Dedifferentiated amniotic fluid mesenchymal stem cell (primary cell): ENCODE data around the gene PKP3.
"Not testable (repeated sequence)": the region's sequence is repeated elsewhere in the genome, so short reads cannot be mapped to it uniquely, and the experiment has no call there.

Experiments used
- DNase-seq: peaks from one replicate; pipeline ENCODE4 v3.0.0-alpha.2; 2016; ENCODE audit errors: extremely low spot score

The PKP3 gene

DNA sequence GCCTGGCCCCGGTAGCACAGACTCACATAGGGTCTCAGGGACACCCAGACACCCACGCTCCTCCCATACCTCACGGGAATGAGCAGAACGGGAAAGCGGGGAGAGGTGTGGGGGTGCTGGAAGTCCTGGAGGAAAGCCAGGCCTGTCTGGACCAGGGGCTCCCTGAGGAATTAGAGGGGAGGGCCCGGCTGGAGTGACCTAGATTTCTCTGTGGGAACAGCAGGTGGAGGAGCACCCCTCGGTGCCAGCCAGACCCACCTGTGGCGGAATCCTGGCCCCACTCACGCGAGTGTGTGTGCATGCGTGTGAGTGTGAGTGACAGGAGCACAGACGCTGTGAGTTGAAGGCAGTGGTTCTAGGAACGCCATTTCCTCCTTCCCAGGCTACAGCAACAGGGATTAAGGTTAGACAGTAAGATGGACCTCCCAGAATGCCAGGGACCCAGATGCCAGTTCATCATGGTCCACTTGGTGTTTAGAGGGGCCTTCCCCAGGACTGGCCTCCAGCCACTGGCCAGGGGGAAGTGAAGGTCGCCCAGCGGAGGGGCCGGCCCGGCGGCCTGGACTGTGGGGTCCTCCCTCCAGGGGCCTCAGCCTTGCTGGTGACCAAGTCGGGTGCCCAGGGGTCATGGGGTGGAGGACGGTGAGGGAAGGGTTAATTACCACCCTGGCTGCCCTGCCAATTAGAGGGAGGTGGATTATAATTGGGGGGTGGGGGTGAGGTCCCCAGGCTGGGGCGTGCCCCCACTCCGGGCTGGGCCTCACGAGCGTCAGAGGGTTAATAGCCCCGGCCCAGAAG lies 1.0 kb downstream of the PKP3 start:
- DNase-seq: no peak

DNA sequence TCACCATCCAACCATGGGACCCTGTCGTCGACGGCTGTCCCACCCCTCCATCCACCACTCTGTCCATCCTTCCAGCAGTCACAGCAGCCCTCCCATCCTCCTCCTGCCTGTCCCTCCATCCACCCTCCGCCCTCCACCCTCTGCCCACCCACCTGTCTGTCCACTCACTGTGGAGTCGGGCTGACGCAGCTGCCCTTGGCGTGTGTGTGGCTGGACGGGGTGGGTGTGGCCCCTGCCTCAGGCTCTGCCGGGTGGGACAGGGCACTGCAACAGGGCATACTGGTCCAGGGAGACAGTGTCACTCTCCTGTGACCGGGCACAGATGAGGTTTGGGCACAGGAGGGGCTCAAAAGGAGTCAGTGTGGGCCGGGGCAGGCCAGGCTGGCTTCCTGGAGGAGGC lies 1.9 kb downstream of the PKP3 start:
- no peak for DNase-seq

DNA sequence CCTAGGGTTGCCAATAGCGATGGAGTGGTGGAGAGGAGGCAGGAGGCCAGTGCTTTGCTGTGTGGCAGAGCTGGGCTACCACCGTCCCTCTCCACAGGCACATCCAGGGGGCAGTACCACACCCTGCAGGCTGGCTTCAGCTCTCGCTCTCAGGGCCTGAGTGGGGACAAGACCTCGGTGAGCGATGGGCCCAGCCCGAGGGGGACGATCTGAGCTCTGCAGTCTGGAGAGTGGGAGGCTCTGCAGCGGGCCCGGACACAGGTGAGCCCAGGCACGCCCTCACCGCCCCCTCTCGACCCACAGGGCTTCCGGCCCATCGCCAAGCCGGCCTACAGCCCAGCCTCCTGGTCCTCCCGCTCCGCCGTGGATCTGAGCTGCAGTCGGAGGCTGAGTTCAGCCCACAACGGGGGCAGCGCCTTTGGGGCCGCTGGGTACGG lies 2.5 kb downstream of the PKP3 start:
- no peak for DNase-seq

DNA sequence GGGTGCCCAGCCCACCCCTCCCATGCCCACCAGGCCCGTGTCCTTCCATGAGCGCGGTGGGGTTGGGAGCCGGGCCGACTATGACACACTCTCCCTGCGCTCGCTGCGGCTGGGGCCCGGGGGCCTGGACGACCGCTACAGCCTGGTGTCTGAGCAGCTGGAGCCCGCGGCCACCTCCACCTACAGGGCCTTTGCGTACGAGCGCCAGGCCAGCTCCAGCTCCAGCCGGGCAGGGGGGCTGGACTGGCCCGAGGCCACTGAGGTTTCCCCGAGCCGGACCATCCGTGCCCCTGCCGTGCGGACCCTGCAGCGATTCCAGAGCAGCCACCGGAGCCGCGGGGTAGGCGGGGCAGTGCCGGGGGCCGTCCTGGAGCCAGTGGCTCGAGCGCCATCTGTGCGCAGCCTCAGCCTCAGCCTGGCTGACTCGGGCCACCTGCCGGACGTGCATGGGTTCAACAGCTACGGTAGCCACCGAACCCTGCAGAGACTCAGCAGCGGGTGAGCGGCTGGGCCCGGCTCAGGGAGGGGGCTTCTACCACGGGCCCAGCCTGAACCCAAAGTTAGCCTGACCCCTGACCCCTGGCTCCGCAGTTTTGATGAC lies 3.0 kb downstream of the PKP3 start:
- DNase-seq: no peak

DNA sequence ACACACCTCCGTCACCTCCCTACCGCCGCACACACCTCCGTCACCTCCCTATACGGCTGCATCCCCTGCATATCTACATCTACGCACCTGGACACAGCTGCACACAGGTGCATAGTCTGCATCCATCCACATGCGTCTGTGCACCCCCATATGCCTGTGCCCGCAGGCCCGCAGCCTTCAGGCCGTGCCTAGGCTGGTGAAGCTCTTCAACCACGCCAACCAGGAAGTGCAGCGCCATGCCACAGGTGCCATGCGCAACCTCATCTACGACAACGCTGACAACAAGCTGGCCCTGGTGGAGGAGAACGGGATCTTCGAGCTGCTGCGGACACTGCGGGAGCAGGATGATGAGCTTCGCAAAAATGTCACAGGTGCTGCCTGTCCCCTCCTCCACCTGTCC lies 4.8 kb downstream of the PKP3 start:
- no peak for DNase-seq

DNA sequence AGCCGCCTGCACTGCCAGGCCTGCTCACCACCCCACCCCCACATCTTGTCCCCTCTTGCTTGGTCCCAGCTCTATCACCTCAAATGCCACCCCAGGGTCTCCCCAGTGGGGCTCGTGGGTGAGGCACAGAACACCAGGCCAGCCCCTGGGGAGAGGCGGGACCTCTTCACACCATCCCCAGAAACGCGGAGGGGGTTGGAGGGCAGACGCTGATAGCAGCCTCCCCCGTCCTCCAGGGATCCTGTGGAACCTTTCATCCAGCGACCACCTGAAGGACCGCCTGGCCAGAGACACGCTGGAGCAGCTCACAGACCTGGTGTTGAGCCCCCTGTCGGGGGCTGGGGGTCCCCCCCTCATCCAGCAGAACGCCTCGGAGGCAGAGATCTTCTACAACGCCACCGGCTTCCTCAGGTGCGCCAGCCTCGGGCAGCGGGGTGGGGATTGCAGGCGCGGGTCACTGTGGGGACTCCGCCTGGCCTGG lies 5.8 kb downstream of the PKP3 start:
- DNase-seq: no peak

DNA sequence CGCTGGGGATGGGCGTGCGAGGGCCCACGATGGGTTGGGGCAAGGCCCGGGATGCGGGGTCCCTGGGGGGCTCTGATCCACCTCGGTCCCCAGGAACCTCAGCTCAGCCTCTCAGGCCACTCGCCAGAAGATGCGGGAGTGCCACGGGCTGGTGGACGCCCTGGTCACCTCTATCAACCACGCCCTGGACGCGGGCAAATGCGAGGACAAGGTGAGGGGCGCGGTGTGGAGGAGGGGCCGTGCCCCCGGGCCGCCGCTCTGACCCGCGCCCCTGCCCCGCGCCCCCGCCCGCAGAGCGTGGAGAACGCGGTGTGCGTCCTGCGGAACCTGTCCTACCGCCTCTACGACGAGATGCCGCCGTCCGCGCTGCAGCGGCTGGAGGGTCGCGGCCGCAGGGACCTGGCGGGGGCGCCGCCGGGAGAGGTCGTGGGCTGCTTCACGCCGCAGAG lies 6.3 kb downstream of the PKP3 start:
- DNase-seq: no peak

DNA sequence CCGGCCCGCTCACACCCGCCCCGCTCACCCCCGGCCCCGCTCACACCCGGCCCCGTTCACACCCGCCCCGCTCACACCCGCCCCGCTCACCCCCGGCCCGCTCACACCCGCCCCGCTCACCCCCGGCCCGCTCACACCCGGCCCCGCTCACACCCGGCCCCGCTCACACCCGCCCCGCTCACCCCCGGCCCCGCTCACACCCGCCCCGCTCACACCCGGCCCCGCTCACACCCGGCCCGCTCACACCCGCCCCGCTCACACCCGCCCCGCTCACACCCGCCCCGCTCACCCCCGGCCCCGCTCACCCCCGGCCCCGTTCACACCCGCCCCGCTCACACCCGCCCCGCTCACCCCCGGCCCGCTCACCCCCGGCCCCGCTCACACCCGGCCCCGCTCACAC lies 7.2 kb downstream of the PKP3 start:
- not testable (repeated sequence) for DNase-seq

DNA sequence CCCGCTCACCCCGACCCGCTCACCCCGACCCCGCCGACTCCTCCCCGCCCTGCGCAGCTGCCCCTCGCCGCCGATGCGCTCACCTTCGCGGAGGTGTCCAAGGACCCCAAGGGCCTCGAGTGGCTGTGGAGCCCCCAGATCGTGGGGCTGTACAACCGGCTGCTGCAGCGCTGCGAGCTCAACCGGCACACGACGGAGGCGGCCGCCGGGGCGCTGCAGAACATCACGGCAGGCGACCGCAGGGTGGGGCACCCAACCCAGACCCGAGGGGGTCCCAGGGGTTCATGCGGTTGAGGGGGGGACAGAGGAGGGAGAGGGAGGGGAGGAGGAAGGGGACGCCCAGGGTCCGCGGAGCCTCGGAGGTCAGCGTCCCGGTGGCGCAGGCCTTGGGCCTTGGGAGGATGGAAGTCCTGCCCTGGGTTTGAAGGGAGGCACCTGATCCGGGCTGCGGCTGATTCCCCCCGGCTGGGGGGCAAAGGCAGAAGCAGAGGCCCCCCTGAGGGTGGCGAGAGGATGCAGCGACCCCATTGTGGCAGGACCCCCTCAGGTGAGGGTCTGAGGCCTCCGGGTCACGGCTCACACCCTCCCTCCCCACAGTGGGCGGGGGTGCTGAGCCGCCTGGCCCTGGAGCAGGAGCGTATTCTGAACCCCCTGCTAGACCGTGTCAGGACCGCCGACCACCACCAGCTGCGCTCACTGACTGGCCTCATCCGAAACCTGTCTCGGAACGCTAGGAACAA lies 9.2 kb downstream of the PKP3 start:
- DNase-seq: no peak

DNA sequence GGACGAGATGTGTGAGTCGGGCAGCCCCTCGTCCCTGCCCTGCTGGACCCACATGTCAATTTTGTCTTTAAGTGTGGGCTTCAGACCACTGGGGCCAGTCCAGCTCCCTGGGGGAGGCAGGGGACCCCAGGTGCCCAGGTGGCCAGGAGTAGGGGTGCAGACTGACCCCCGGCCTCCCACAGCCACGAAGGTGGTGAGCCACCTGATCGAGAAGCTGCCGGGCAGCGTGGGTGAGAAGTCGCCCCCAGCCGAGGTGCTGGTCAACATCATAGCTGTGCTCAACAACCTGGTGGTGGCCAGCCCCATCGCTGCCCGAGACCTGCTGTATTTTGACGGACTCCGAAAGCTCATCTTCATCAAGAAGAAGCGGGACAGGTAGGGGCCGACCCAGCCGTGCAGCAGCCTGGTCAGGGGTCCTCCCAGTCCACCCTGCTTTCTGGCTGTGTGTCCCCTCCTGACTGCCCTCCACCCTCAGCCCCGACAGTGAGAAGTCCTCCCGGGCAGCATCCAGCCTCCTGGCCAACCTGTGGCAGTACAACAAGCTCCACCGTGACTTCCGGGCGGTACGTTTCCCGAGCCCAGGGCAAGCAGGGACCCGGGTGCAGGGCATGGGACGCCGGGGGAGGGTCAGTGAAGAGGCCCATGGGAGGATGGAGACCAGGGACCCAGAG lies 9.9 kb downstream of the PKP3 start:
- DNase-seq: no peak

DNA sequence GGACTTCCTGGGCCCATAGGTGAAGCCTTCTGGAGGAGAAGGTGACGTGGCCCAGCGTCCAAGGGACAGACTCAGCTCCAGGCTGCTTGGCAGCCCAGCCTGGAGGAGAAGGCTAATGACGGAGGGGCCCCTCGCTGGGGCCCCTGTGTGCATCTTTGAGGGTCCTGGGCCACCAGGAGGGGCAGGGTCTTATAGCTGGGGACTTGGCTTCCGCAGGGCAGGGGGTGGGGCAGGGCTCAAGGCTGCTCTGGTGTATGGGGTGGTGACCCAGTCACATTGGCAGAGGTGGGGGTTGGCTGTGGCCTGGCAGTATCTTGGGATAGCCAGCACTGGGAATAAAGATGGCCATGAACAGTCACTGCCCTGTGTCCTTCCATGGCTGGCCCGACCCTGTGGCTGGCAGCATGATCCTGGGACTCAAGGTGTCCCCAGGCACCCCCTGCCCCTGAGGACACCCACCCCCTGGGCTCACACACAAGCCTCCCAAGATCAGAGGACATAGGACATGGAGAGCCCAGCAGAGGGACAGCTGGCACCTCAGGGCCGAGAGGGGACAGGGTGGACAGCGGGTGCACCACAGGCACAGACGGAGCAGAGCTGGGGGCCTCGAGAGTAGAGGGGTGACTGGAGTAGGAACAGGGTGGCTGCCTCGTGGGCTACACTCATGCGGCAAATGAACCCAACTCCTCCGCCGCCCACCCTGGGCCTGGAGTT lies 10.7 kb downstream of the PKP3 start:
- no peak for DNase-seq

DNA sequence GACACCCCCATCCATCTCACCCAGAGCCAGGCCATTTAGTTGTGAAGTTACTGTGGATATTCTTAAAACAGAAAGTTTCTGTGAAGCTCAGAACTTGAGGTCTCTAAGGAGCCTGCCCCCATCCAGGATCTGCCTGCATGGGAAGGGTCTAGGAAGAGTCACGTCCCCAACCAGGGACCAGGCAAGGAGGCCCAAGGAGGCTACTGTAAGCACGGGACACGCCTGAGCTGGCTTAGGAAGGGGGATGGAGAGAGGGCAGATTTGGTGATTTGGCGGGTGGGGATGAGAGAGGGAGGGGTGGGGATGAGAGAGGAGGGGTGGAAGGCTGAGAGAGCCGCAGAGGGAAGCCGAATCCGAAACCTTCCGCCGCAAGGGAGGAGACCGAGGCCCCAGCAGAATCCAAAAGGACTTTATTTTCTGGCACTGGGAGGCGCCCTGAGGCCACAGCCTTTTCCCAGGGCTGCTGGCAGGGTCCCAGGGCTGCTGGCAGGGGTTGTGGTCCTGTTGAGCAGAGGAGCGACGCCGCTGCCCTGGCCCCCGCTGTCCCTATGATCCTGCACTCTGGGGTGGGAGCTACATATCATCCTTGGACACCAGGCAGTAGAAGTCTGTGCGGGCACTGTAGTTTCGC lies 11.4 kb downstream of the PKP3 start:
- DNase-seq: no peak

DNA sequence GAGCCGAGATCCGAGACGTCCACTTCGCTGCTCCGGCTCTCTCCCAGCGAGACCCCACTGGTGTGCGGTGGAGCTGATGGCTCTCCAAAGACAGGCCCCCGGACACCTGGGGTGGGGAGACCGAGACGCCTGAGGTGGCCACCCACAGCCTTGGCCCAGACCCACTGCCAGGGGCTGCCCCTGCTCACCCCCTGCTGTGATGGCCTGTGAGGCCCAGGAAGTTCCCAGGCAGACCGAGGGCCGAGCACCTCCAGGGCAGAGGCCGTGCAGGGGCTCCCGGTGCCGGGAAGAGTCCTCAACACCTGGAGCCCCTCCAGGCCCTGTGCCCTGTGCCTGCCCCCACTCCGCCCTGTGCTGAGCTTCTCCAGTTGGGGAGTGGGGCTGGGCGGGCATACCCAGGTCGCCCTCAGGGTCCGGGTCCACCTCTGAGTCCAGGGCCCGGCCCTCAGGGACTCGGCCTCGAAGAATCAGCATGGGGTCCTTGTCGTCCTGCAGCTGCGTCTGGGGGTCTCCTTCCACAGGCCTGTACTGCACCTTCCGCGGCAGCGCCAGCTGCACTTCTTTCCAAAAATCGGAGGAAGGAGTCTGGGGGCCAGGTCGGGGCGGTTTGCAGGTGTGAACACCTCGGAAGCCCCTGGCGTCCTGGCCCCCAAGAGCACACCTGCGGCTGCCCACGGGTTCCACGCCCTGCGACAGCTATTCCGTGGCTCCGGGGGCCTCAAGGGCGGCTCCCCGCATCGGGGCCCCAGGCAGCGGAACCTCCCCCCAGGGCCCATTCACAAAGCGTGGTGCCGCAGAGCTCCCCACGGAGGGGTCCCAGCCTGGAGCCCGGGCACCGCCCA lies 12.2 kb downstream of the PKP3 start:
- DNase-seq: no peak

DNA sequence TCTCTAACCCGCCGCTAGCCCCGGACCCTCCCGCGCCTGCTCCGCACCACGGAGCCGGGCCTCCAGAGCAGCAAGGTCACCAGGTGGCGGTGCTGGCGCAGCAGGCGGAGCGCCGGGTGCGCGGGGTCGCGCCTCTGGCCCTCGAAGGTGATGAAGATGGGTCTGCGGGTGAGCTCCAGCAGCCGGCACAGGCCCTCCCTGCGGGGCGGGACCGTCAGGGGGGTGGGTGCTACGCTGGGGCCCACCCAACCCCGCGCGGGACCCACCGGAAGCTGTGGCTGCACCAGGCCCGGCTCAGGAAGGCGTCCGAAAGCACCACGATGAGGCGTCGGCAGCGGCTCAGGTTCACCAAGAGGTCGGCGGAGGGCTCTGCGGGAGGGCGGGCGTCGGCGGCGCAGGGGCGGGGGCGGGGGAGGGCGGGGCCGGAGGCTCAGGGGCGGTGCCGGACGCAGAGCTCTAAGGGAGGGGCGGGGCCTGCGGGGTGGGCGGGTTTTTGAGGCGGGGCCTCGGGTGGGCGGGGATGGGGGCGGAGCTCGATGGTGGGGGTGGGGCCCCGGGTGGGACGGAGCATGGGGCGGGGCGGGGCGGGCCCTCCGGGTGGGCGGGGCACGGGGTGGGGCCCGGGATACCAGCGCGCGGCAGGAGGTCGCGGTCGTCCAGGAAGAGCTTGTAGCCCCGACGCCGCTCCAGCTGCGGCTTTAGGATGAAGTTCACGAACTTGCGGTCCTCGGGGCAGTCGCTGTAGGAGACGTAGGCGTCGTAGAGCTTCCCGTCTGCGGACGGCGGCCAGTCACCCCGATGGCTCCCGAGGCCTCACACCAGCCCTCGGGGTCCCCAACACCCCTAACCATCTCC lies 13.0 kb downstream of the PKP3 start:
- no peak for DNase-seq

DNA sequence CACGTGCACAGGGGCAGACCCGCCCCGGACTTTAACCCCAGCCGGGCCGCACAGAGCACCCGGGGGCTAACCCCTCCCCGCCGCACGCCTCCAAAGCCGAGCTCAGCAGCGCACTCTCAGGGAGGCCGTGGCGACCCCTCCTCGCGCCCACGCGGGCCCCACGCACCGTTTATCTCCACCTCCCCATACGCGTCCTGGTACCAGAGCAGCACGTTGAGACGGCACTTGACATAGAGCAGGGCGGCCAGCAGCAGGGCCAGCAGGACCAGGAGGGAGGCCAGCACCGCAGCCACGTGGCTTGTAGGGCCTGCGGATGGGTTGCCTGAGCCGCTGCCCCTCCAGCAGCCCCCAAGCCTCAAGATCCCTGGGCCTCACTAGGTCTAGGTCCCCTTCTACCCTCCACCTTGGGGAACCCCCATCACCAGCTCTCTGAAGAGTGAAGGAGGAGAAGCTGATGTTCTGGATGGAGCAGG lies 13.7 kb downstream of the PKP3 start:
- DNase-seq: no peak

DNA sequence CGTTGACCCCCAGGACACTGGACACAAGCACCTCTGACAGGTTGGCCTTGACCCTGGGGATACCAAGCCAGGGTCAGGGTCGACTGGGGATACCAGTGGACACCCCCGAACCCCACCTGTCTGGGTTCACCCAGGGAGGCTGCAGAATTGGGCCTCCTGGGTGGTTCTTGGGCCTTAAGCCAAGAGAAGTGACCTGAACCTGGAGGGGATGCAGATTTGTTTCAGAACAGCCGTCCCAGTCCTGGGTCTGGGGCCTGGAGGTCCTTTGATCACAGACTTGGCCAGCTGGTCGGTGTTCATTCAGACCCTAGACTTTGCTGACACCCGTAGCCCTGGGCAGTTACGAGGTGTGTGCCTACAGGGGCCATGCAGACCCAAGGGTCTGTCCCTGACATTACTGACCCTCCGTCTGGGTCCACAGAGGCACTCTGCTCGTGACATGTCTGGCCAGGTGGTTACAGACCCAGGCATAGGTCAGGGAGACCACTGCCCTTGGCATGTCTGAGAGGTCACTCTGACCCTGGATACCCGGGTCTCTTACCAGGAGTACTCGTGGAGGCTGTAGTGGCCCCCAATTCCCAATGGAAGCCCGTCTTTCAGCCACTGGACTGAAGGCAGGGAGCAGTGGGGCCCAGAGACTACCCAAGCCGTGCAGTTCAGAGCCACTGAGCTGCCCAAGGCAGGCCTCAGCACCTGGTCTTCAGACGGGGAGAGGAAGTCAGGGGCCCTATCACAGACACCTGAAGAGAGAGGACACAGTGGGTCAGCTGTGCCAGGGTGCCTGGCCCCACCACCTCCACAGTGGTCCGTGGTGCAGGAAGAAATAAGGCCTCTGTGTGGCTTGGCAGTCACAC lies 14.4 kb downstream of the PKP3 start:
- no peak for DNase-seq

DNA sequence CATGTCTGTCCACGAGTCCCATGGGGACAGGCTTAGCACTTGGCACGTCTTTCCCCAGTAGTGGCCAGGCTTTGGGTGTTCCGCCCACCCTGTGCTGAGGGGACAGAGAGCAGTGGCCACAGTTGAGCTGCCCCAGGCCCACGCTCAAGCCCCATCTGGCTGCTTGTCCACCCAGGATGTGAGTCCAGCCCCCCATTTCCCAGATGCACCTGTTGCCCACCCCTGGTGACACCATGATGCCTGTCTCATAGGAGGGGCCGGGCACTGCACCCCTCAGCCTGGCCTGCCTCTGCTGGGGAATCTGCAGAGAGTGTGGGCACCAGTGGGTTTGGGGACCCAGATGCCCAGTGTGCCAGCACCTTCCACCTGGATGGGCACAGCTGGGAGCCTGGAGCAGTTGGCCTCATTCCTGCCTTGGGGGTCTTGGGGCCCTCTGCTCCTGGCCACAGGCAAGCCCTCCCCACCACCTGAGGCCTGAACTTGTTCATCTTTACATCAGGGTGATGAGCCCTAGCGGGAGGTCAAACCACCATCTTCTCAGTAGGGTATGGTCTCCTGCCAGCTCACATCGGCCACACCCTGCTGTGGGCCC lies 15.1 kb downstream of the PKP3 start:
- no peak for DNase-seq
